ENCODE measurements around the gene SFT2D1.
A peak's percentile ranks its signal among the peaks of the same experiment; 100 is the strongest.
"Not testable (repeated sequence)": the region's sequence is repeated elsewhere in the genome, so short reads cannot be mapped to it uniquely, and the experiment has no call there.

The SFT2D1 gene

DNA sequence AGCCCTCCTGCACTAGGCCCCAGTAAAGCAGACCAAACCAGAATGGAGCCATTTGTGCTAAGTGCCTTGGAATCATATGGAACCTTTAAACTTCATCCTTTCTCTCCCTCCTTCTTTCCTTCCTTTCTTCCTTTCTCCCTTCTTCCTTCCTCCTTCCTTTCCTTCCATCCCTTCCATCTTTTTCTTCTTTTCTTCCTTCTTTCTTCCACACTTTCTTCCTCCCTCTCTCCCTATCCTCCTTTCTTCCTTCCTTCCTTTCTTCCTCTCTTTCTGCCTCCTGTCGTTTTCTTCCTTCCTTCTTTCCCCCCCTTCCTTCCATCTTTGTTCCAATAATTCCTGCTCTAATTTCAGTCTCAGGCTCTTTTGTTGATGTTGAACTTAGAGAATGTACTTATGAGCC is 11.2 kb upstream of the SFT2D1 start:
- DNase-seq (ENCODE audit: low spot score) = no peak
- in situ Hi-C loops (cut with MboI; ENCODE audit: low sequenced_read_pairs, unreplicated experiment) = no loop called here
- TF ChIP-seq, protein P1, sequence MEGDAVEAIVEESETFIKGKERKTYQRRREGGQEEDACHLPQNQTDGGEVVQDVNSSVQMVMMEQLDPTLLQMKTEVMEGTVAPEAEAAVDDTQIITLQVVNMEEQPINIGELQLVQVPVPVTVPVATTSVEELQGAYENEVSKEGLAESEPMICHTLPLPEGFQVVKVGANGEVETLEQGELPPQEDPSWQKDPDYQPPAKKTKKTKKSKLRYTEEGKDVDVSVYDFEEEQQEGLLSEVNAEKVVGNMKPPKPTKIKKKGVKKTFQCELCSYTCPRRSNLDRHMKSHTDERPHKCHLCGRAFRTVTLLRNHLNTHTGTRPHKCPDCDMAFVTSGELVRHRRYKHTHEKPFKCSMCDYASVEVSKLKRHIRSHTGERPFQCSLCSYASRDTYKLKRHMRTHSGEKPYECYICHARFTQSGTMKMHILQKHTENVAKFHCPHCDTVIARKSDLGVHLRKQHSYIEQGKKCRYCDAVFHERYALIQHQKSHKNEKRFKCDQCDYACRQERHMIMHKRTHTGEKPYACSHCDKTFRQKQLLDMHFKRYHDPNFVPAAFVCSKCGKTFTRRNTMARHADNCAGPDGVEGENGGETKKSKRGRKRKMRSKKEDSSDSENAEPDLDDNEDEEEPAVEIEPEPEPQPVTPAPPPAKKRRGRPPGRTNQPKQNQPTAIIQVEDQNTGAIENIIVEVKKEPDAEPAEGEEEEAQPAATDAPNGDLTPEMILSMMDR (IDR thresholded peaks at IDR 0.05; ENCODE audit: borderline replicate concordance, control extremely low read depth, extremely low read depth, insufficient read depth, missing control alignments) = no peak

DNA sequence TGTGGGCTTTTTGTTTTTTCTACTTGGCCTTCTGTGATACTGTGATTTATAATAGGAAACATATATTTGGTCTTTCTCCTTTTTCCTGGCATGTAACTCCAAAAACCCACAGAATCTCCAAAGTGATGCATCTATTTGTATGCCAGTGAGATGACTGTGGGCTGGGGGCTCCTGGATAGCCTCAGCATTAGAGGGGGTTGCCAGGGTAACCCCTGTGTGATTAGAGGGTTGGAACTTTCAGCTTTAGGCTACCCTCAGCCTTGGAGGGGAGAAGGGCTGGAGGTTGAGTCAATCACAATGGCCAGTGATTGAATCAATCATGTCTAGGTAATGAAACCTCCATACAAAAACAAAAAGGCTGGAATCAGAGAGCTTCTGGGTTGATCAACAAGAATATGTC is 10.6 kb upstream of the SFT2D1 start:
- TF ChIP-seq, protein P1 (IDR thresholded peaks at IDR 0.05; ENCODE audit: borderline replicate concordance, control extremely low read depth, extremely low read depth, insufficient read depth, missing control alignments) = no peak
- DNase-seq (ENCODE audit: low spot score) = no peak
- in situ Hi-C loops (cut with MboI; ENCODE audit: low sequenced_read_pairs, unreplicated experiment) = no loop called here

DNA sequence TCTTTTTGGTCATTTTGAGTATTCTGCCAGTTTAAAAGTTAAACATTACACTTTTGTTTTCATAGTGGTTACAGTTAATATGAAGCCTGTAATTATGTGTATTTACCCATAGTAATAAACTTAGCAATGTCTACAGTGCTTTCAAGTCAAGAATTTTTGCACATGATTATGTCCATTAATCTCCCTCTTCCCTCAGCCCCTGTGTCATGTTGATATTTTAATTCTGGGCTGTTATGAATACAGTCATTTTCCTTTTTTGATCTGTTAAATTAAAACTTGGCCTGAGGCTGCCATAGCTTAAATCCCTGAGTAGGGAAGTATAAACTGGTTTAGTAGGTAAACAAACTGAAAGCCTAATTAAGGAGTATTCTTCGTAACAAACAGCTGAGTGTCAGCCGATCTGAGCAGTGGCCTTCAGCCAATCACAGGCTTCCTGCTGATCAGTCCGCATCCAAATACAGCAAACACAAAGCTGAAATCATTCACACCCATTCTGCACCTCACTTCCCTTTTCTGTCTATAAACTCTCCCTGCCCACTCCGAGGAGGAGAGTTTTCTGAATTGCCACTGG is 9.5 kb upstream of the SFT2D1 start:
- DNase-seq (ENCODE audit: low spot score) = peak; percentile 66
- TF ChIP-seq, protein P1 (IDR thresholded peaks at IDR 0.05; ENCODE audit: borderline replicate concordance, control extremely low read depth, extremely low read depth, insufficient read depth, missing control alignments) = no peak
- in situ Hi-C loops (cut with MboI; ENCODE audit: low sequenced_read_pairs, unreplicated experiment) = no loop called here

DNA sequence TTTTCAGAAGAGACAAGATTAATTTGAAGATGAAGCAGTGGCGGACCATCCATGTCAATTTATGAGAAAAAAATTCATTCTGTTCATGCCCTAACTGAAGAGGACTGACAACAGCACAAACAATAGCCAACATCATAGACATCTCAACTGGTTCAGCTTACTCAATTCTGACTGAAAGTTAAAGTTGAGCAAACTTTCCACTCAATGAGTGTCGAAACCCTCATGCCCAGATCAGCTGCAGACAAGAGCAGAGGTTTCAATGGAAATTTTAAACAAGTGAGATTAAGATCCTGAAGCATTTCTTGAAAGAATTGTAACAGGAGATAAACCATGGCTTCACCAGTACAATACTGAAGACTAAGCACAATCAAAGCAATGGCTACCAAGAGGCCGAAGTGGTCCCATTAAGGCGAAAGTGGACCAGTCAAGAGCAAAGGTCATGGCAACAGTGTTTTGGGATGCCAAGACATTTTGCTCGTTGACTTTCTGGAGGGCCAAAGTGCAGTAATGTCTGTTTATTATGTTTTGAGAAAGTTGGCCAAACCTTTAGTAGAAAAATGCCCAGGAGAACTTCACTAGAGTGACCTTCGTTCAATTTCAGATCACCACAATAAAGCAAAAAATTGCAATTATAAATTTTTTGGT is 6.1 kb upstream of the SFT2D1 start:
- TF ChIP-seq, protein P1 (IDR thresholded peaks at IDR 0.05; ENCODE audit: borderline replicate concordance, control extremely low read depth, extremely low read depth, insufficient read depth, missing control alignments) = no peak
- in situ Hi-C loops (cut with MboI; ENCODE audit: low sequenced_read_pairs, unreplicated experiment) = no loop called here
- no peak for DNase-seq (ENCODE audit: low spot score)

DNA sequence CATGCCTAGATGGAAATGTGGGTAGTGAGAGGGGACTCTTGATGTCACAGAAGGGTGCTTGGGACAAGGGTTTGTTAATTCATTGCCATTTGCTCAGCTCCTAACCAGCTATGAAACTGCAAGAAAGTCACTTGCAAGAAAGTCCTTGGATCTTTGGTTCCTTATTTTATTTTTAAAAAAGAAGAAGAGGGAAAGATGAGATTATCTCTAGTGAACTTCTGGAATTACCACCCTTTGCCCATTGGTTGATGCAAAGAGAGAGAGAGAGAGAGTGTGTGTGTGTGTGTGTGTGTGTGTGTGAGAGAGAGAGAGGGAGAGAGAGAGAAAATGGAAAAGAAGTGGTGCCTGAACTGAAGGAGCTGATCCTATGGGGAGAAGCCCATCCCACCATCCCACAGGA is 4.6 kb upstream of the SFT2D1 start:
- TF ChIP-seq, protein P1 (IDR thresholded peaks at IDR 0.05; ENCODE audit: borderline replicate concordance, control extremely low read depth, extremely low read depth, insufficient read depth, missing control alignments) = no peak
- no peak for DNase-seq (ENCODE audit: low spot score)
- in situ Hi-C loops (cut with MboI; ENCODE audit: low sequenced_read_pairs, unreplicated experiment) = no loop called here

DNA sequence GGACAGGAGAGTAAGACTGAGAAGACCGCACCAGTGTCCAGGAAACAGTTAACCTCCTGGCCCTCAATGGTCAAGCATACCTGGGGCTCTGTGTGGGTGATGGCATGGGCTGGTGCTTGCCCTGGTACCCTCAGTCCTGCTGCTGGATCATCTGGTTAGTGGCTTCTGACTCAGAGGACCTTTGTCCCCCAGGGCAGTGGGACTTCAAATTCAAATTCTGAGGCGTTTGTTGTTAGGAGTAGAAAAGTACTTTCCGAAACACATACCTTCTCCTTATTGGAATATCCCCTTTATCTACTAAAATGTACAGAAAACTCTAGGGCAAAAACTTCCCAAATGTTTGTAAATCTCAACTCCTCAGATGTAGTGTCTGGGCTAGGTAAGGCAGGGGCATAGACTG is 4.1 kb upstream of the SFT2D1 start:
- no peak for DNase-seq (ENCODE audit: low spot score)
- in situ Hi-C loops (cut with MboI; ENCODE audit: low sequenced_read_pairs, unreplicated experiment) = no loop called here
- TF ChIP-seq, protein P1 (IDR thresholded peaks at IDR 0.05; ENCODE audit: borderline replicate concordance, control extremely low read depth, extremely low read depth, insufficient read depth, missing control alignments) = no peak

DNA sequence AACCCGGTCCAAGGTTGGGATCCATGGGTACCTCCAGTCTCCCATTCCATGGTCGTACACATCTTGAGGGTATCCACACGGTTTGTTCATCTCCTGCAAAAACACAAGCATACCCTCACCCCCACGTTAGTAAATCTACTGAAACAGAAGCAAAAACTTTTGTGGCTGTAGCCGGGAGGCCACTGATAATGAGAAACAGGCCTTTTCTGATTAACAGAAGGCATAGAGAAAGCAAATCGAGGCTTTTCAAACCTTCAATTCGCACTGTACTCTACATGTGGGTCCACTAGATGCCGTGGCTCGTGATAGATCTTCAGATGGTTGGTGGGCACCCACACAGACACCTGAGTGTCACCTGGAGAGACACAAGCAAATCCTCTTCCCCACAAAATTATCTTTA is 3.3 kb upstream of the SFT2D1 start:
- DNase-seq (ENCODE audit: low spot score); in situ Hi-C loops (cut with MboI; ENCODE audit: low sequenced_read_pairs, unreplicated experiment): not testable (repeated sequence)

DNA sequence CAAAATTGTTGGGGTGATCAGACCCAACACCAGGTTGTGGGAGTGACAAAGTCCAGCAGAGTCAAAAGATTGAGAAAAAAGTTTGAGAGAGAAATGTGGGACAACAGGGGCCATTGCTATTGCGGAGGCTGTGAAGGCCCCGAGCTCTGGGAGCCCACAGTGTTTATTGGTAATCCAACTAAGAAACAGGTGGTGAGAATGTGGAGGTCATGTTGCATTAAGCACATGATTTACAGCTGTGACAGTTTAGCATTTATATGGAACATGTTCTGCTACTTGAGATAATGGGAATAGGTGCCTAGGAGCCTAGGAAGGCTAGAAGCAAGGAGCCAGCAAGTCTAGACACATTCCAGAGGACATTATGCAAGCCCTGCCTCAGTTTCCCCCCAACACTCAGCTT is 2.6 kb upstream of the SFT2D1 start:
- DNase-seq (ENCODE audit: low spot score); in situ Hi-C loops (cut with MboI; ENCODE audit: low sequenced_read_pairs, unreplicated experiment): not testable (repeated sequence)
